Transverse colon (tissue), 3 donors: ENCODE measurements around the gene NECTIN2.

Source experiments
- EP300 ChIP-seq: sonication (generic); formaldehyde crosslinking; IDR thresholded peaks from one replicate; pipeline ENCODE4 v1.6.1; 2017; ENCODE audit warnings: antibody characterized with exemption, low read depth
- TF ChIP-seq, protein P1 (sequence below), 5 experiments: fragments of 200-600 bp in 3 of 5; fragments of 450-650 bp in 2 of 5; sonication (generic) in 3 of 5; IDR thresholded peaks; 1 replicate in 2 of 5; 2 replicates in 3 of 5; pipeline ENCODE4 v1.5.1; 2016 to 2017; ENCODE audit warnings: antibody characterized with exemption in 5 of 5, inconsistent platforms in 3 of 5, mild to moderate bottlenecking in 2 of 5, moderate library complexity in 1 of 5

DNA sequence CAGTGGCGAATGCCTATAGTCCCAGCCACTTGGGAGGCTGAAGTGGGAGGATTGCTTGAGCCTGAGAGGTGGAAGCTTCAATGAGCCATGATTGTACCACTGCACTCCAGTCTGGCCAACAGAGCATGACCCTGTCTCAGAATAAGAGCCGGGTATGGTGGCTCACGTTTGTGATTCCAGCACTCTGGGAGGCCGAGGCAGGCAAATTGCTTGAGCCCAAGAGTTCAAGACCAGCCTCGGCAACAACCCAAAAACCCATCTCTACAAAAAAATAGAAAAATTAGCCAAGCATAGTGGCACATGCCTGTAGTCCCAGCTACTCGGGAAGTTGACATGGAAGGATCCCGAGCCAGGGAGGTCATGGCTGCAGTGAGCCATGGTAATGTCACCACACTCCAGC, 5.3 kb upstream of the NECTIN2 start:
- TF ChIP-seq, protein P1, sequence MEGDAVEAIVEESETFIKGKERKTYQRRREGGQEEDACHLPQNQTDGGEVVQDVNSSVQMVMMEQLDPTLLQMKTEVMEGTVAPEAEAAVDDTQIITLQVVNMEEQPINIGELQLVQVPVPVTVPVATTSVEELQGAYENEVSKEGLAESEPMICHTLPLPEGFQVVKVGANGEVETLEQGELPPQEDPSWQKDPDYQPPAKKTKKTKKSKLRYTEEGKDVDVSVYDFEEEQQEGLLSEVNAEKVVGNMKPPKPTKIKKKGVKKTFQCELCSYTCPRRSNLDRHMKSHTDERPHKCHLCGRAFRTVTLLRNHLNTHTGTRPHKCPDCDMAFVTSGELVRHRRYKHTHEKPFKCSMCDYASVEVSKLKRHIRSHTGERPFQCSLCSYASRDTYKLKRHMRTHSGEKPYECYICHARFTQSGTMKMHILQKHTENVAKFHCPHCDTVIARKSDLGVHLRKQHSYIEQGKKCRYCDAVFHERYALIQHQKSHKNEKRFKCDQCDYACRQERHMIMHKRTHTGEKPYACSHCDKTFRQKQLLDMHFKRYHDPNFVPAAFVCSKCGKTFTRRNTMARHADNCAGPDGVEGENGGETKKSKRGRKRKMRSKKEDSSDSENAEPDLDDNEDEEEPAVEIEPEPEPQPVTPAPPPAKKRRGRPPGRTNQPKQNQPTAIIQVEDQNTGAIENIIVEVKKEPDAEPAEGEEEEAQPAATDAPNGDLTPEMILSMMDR (IDR thresholded peaks at IDR 0.05): no peak
- TF ChIP-seq EP300: no peak
